Motor neuron (in vitro differentiated cells): ENCODE results near the gene PREB. TPM values are rescaled to one million over a fixed set of nuclear protein-coding genes. Genes with fewer than 3 reads are reported as not detected.

Source experiments
- ATAC-seq, 8 experiments: fragments of 200-7000 bp; cut with Tn5 transposase; replicated peaks in 6 of 8; 2 replicates each; pipeline ENCODE4 v1.8.0; 2021; ENCODE audit warnings: mild to moderate bottlenecking in 8 of 8, moderate library complexity in 8 of 8
- H3K27ac ChIP-seq, 2 donors: fragments of 250-450 bp; sonication (Bioruptor Pico); 2 replicates each; pipeline ENCODE4 v1.9.0; 2021; ENCODE audit warnings: antibody characterized with exemption in 2 of 2, mild to moderate bottlenecking in 2 of 2, moderate library complexity in 1 of 2
- H3K4me1 ChIP-seq, 2 donors: fragments of 250-450 bp; sonication (Bioruptor Pico); replicated peaks in 1 of 2; 2 replicates each; pipeline ENCODE4 v1.6.1; 2021; ENCODE audit warnings: antibody characterized with exemption in 2 of 2, mild to moderate bottlenecking in 2 of 2, moderate library complexity in 1 of 2
- H3K4me3 ChIP-seq, 5 donors: fragments of 250-450 bp; sonication (Bioruptor Pico); 2 replicates each; pipeline ENCODE4 v1.9.0; 2021; ENCODE audit warnings: antibody characterized with exemption in 5 of 5, mild to moderate bottlenecking in 5 of 5, moderate library complexity in 4 of 5
- WGBS, 10 experiments: fragments of 450-650 bp; shearing (Covaris generic); methylation state at CpG; one replicate each; pipeline ENCODE4 v1.0.0; 2022; 5-methylcytosine and 5-hydroxymethylcytosine counted together
- in situ Hi-C, 9 experiments: fragments of 400-800 bp; cut with MboI; loops; one replicate each; pipeline ENCODE4 v1.15.0; 2021; ENCODE audit warnings: low sequenced_read_pairs in 9 of 9, low pct_unique_long_range_greater_than_20kb in 2 of 9; ENCODE audit not compliant: unreplicated experiment in 9 of 9
- total RNA-seq, 8 experiments: library from RNA; unstranded; fragments of 300-600 nt; gene quantifications; 2 replicates each; pipeline versions ENCODE4 v1.2.3 to v1.2.4, GENCODE V29; 2022

The PREB gene
- total RNA-seq, 8 experiments from 2014 or later: 22.9 to 41.5 (median 38.2) TPM

DNA sequence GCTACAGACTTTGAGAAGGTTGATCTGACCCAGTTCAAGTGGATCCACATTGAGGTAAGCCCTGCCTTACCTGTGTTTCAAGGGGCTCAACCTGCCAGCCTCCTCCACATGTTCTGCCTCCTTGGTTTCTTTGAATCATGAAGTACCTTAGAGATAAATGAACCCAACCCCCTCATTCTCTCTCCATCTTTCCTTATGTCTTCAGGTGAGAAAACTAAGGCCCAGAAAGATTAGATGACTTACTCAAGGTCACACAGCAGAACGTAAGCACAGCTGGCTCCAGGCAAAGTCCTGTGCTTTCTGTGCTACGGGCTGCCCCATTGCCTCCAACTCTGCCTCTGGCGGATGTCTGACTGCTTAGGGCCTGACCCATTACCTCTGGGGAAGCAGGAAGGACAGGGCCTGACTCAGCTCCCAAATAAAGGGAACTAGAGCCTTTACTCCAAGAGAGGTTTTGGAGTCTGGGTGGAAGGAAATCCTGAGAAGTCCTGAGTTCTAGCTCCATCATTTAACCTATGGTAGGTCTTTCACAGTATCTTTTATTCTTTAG lies 37.6 kb downstream of the PREB start:
- 41 to 76% (median 71%) methylated on average over 1 to 3 of the region's 3 CpGs; no CpG with 5 or more reads in 5 of the 10 experiments for WGBS, 10 experiments
- in situ Hi-C loops: loop anchor here in 3 of 9 experiments (10.0 to 25.0 kb wide), 3 partner anchors 108 to 135 kb away; partner anchors contain the start of genes ATRAID (in 1 of the 3), CAD (in 1 of the 3), MAPRE3 (in 1 of the 3) and SLC5A6 (in 1 of the 3)
- no peak overlapping the region for H3K4me3 ChIP-seq
- ATAC-seq: no peak
- peaks cover 2 to 4% of the 10 kb centered on the region in 2 donors for H3K4me1 ChIP-seq
- H3K27ac ChIP-seq: no peak overlapping the region

DNA sequence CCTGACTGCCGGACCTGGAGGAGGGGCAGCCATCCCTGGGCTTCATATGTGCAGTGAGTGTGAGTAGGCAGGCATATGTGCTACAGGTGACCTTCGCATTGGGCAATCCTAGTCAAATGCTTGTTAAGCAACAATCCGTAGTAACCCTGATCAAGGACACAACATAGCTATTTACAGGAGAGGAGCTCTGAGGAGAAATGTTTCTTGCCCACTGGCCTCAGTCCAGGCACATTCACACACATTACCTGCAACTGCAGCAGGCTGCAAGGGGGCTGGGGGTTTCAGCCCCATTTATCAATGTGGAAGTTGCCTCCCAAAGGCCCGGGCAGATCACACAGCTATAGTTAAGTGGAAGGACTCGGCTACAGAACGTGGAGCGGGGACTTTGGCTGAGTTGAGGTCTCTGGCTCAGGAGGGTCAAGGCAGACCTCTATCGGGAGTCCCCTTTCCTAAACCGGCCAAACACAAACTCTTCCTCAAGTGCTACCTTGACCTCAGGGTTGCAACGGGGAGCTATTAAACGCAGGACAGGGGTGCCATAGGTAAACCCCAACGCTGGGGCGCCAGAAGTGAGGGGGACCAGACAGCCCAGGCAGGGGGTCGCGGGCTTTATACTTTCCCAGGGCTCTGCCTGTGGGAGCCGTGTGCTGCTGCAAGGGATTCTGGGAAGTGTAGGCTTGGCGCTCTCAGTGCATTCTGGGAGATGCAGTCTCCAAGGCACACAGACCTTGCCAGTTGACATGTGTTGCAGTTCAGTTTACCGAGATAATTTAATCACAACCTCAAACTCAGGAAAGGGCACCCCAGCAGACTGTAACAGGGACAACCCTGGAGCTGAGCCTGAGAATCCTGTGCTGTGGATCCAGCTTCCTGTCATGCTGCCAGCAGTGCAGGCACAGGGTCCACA lies 38.4 kb downstream of the PREB start:
- H3K4me3 ChIP-seq: peak overlapping the region; percentile 8 to 20 (median 18)
- H3K27ac ChIP-seq: no peak overlapping the region

DNA sequence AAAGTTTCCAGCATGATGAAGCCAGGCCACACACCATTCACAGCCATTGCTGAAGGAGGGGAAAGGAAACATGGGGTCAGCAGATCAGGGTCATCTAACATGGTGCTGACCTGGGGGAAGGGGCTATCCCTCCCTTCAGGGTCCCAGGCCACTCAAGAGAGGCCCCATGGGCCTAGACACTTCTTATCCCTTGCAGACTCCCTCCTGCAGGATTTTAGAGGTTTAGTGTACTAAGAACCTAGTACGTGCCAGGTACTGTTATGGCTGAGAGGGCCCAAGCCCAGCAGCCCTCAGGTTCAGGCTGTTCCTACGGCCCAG lies 39.0 kb downstream of the PREB start:
- 83 to 92% (median 85%) methylated on average over 1 to 2 of the region's 2 CpGs; no CpG with 5 or more reads in 6 of the 10 experiments for WGBS, 10 experiments
- Histone ChIP-seq H3K27ac (no peak overlapping the region), H3K4me1 (peaks cover 2 to 4% of the 10 kb centered on the region in 2 donors), H3K4me3 (no peak overlapping the region)
- ATAC-seq: no peak
- in situ Hi-C loops: loop anchor here in 3 of 9 experiments (10.0 to 25.0 kb wide), 3 partner anchors 109 to 133 kb away; partner anchors contain the start of genes ATRAID (in 1 of the 3), CAD (in 1 of the 3), MAPRE3 (in 1 of the 3) and SLC5A6 (in 1 of the 3)

More for the DNA sequence above, 38.4 kb downstream of the PREB start:
- peak; percentile 88 to 95 (median 90) for ATAC-seq
- 10 to 100% (median 53%) methylated on average over 1 to 12 of the region's 18 CpGs; no CpG with 5 or more reads in 4 of the 10 experiments for WGBS, 10 experiments
- in situ Hi-C loops: loop anchor here in 3 of 9 experiments (10.0 to 25.0 kb wide), 3 partner anchors 109 to 134 kb away; partner anchors contain the start of genes ATRAID (in 1 of the 3), CAD (in 1 of the 3), MAPRE3 (in 1 of the 3) and SLC5A6 (in 1 of the 3)
- H3K4me1 ChIP-seq: peaks cover 2 to 4% of the 10 kb centered on the region in 2 donors

DNA sequence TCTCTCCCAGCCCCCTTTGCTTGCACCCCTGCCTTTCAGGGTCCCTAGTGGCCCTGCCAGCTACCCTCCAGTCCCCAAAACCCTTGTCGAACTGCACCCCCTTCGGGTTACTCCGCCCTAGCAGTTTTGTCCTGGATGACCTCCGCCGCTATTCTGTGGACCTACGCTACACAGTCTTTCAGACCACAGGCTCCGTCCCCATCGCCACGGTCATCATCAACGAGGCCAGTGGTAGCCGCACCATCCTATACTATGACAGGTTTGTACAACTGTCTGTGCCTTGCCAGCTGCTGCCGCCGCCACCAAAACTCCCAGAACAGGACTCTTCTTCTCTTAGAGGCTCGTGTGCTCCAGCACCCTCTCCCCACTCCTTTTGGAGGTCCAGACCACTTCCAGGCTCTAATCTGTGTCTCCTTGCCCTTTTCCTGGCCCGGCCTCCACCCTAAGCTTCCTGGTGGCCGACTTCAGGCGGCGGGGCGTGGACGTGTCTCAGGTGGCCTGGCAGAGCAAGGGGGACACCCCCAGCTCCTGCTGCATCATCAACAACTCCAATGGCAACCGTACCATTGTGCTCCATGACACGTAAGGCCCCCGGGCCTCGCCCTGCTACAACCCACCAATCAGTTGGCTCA lies 40.0 kb downstream of the PREB start:
- no peak overlapping the region for H3K4me3 ChIP-seq
- WGBS, 10 experiments: 82 to 100% (median 92%) methylated on average over 2 to 22 of the region's 24 CpGs; no CpG with 5 or more reads in 4 of the 10 experiments
- in situ Hi-C loops: loop anchor here in 3 of 9 experiments (10.0 to 25.0 kb wide), 3 partner anchors 110 to 132 kb away; partner anchors contain the start of genes ATRAID (in 1 of the 3), CAD (in 1 of the 3), MAPRE3 (in 1 of the 3) and SLC5A6 (in 1 of the 3)
- peaks cover 2 to 4% of the 10 kb centered on the region in 2 donors for H3K4me1 ChIP-seq
- no peak overlapping the region for H3K27ac ChIP-seq
- ATAC-seq: no peak

DNA sequence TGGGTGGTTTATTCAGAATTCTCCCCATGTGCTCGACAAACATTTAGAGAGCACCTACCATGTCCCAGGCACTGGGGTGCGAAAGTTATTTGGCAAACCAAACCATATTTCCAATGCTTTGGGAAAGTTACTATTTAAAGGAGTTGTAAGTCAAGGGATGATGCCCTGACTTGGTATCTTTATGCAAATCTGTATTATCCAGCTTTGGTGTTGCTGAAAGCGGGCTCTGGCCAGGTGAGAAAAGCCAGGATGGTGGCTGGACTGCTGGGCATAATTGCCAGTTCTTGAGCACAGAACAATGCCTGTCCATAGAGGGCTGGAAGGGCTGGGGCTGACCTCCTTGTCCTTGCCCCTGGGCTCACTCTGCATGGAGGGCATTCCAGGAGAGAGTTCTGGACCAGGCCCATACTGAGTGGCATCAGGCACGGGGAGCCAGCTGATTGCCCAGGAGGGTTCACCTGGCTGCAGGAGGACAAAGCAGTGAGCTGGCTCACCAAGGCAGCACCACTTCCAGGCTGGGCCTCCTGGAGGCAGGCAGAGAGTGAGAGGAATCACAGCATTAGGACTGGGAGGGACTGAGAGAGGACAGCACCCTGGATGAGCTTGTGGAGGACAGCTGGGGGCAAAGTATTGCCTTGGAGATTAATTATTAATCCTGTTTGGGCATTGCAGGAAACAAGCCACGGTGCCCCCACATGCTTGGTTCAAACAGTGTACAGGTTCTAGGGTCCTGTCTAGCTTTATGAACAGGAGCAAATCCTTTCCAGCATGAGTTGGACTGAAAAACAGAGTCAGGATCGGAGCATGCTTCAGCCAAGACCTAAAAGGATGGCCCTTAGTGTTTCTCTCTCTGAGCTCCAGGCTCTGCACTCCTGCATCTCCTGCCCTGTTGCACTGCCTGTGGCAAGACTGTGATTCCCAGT lies 40.7 kb downstream of the PREB start:
- Histone ChIP-seq H3K4me3 (no peak overlapping the region), H3K4me1 (peaks cover 2 to 4% of the 10 kb centered on the region in 2 donors), H3K27ac (no peak overlapping the region)
- in situ Hi-C loops: loop anchor here in 3 of 9 experiments (10.0 to 25.0 kb wide), 3 partner anchors 111 to 131 kb away; partner anchors contain the start of genes ATRAID (in 1 of the 3), CAD (in 1 of the 3), MAPRE3 (in 1 of the 3) and SLC5A6 (in 1 of the 3)
- ATAC-seq: no peak
- WGBS, 10 experiments: 40 to 100% (median 71%) methylated on average over 1 to 4 of the region's 6 CpGs; no CpG with 5 or more reads in 1 of the 10 experiments

DNA sequence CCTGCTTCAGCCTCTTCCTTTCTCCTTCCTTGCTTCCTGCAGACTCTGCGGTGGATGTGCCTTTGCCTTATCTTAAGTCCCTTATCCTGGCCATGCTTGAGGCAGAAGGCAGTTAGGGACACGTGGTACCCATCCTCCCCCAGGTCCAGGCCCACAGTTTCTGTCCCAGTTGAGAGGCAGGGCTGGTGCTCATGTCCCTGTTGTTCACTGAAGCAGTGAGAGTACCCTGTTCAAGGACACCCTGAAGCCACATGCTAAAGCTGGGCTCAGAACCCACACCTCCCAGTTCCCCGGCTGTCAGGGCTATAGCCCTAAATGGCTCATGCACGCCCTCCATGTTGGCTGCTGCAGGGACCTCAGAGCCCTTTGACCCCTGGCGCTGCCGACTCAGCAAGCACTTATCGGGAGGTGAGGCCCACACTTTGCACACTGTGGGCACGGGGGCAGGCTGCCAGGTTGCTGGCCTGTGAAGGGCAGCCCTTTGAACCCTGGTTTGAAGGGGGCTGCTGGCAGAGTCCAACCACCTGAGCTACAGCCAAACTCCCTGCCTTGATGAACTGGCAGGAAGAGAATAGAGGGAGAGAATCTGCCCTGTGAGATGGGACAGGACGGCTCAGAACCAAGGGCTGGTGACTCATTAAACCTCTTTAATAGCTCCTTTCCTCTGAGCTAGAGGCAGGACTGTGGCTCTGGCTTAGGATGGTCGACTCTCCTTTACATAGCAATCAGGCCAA lies 41.6 kb downstream of the PREB start:
- 74 to 83% (median 78%) methylated on average over 1 to 5 of the region's 10 CpGs; no CpG with 5 or more reads in 6 of the 10 experiments for WGBS, 10 experiments
- no peak overlapping the region for H3K4me3 ChIP-seq
- peaks cover 2 to 4% of the 10 kb centered on the region in 2 donors for H3K4me1 ChIP-seq
- in situ Hi-C loops: loop anchor here in 3 of 9 experiments (10.0 to 25.0 kb wide), 3 partner anchors 112 to 131 kb away; partner anchors contain the start of genes ATRAID (in 1 of the 3), CAD (in 1 of the 3), MAPRE3 (in 1 of the 3) and SLC5A6 (in 1 of the 3)
- no peak for ATAC-seq
- no peak overlapping the region for H3K27ac ChIP-seq

DNA sequence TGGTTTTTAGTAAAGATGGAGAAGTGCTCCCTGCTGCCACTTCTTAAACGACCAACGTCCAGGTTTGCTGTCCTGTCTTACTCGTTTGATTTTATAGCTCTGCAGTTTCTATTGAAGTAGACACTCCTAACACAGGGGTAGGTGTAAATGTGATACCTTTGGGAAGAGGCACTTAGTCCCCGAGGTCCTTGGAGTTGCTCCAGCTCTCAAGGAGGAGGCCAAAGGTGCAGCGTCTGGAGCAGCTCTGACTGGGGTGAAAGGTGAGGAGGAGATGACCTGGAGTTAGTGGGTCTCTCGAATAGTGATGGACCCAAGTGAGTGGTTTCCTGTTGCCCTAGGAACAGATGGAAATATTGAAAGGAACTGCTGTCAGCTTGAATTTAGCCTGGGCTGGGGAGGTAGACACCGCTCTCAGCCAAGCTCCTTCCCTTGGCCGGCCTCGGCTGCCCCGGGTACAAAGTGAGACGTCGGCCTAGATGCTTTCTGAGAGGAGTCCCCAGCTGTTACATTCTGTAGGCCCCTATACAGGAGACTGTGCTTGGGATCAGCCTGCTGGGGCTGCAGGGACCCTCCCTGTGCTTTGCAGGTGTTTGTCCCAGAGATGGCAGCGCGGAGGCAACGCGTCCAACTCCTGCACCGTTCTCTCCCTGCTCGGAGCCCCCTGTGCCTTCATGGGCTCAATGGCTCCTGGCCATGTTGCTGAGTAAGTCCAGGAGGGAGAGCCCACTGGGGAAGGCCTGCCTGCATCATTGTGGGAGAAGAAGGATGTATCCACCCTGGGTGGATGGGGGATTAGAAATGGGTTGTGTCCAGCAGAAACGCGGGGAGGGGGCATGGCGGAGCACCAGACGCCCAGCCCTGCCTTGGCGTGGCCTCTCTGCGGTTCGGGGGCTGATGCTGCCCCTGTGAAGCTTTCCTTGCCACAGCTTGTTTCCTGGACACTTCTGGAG lies 42.4 kb downstream of the PREB start:
- 17 to 100% (median 80%) methylated on average over 1 to 9 of the region's 25 CpGs; no CpG with 5 or more reads in 1 of the 10 experiments for WGBS, 10 experiments
- no peak overlapping the region for H3K4me3 ChIP-seq
- ATAC-seq: no peak
- peaks cover 7 to 10% of the 10 kb centered on the region in 2 donors for H3K4me1 ChIP-seq
- no peak overlapping the region for H3K27ac ChIP-seq
- in situ Hi-C loops: loop anchor here in 3 of 9 experiments (10.0 to 25.0 kb wide), 3 partner anchors 113 to 130 kb away; partner anchors contain the start of genes ATRAID (in 1 of the 3), CAD (in 1 of the 3), MAPRE3 (in 1 of the 3) and SLC5A6 (in 1 of the 3)

DNA sequence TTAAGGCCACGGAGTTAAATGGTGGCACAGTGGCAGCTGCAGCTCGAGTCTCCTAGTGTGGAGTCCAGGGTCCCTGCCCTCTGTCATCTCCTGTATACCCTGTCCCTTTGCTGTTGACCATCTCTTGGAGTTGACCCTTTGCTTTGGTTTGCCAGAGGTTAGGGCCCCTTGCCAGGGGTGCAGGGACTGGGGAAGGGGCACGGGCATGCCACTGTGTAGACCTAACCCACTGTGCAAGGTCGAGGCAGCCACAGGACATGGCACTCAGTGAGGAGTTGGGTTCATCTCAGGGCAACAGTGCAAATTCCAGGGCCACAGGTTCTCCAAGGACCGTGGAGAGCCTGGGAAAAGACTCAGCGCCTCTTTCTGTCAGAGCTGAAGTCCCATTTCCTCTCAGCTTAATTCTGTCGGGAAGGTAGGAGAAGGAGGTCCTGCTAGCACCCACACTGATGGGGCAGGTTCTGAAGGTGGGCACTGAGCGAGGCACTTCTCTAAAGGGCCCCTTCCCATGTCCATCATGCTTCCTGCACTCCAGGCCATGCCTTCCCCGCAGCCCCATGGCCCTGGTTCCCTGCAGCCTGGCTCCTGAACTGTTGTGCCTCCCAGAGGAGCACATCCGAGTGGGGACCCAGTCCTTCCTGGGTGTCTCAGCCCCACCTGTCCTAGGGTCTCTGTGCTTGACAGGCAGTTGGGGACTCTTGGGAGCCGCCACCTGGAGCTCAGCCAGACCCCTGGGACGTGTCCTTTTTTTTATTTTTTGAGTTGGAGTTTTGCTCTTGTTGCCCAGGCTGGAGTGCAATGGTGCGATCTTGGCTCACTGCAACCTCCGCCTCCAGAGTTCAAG lies 45.1 kb downstream of the PREB start:
- no peak for ATAC-seq
- in situ Hi-C loops: loop anchor here in 2 of 9 experiments (25.0 kb wide), 2 partner anchors 123 to 127 kb away; partner anchors contain the start of genes ATRAID (in 1 of the 2), CAD (in 1 of the 2), MAPRE3 (in 1 of the 2) and SLC5A6 (in 1 of the 2)
- Histone ChIP-seq H3K4me3 (no peak overlapping the region), H3K27ac (no peak overlapping the region), H3K4me1 (peaks cover 12 to 13% of the 10 kb centered on the region in 2 donors)
- 29 to 93% (median 87%) methylated on average over 1 to 6 of the region's 14 CpGs for WGBS, 10 experiments

DNA sequence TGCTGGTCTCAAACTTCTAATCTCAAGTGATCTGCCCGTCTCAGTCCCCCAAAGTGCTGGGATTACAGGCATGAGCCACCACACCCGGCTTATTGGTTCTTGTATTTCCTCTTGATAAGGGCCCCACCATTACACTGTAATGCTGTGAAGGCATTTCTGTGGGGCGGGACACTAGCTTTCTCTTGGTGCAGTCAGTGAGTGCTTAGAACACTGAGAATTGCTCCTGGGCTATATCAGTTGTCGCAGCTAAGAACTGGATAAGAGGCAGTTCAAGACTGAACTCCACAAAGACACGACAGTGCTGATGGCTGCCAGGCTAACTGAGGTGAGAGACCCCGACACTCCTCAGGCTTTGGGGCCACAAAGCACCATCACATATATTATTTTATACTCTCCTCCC lies 45.8 kb downstream of the PREB start:
- in situ Hi-C loops: loop anchor here in 2 of 9 experiments (25.0 kb wide), 2 partner anchors 124 to 126 kb away; partner anchors contain the start of genes ATRAID (in 1 of the 2), CAD (in 1 of the 2), MAPRE3 (in 1 of the 2) and SLC5A6 (in 1 of the 2)
- Histone ChIP-seq H3K4me1 (peaks cover 12 to 13% of the 10 kb centered on the region in 2 donors), H3K4me3 (no peak overlapping the region), H3K27ac (no peak overlapping the region)
- ATAC-seq: no peak
- WGBS, 10 experiments: 69 to 100% (median 90%) methylated on average over 1 to 4 of the region's 6 CpGs; no CpG with 5 or more reads in 1 of the 10 experiments
